GM12878 (cell line): ENCODE data around the gene PLEKHM2. TPM values are rescaled to one million over a fixed set of nuclear protein-coding genes. Genes with fewer than 3 reads are reported as not detected.

ENCODE experiments used
- ATAC-seq: fragments of 200-7000 bp; cut with Tn5 transposase; 3 replicates; pipeline ENCODE4 v1.9.1; 2020; ENCODE audit warnings: mild to moderate bottlenecking, moderate library complexity
- BruUV-seq: library from RNA; stranded (reverse); fragments of 400-500 nt; replicated peaks from 2 replicates; lab custom pipeline; 2021; lab: Mats Ljungman, UMichigan
- CTCF ChIA-PET: fragments of 300-600 bp; sonication (Branson Sonifier 250); formaldehyde crosslinking; extraction: SDS; loops from one replicate; lab custom pipeline; 2021; ENCODE audit warnings: inconsistent platforms; lab: Yijun Ruan, JAX
- POLR2A ChIA-PET: fragments of 350-600 bp; formaldehyde crosslinking; extraction: SDS; loops from one replicate; lab custom pipeline; 2021; ENCODE audit warnings: inconsistent platforms; lab: Charles Lee
- RAD21 ChIA-PET: fragments of 300-600 bp; sonication (Branson Sonifier 250); formaldehyde crosslinking; loops from one replicate; lab custom pipeline; 2023; ENCODE audit warnings: antibody characterized with exemption; ENCODE audit not compliant: unreplicated experiment; lab: Charles Lee
- SMC1A ChIA-PET: fragments of 300-600 bp; sonication (Branson Sonifier 250); formaldehyde crosslinking; loops from one replicate; lab custom pipeline; 2023; ENCODE audit not compliant: unreplicated experiment, uncharacterized antibody; lab: Charles Lee
- DNase-seq: peaks from one replicate; pipeline ENCODE4 v3.0.0-alpha.2; 2011; ENCODE audit warnings: low read depth, low spot score
- FAIRE-seq: peaks from 3 replicates; lab custom pipeline; 2011; peaks lifted over from hg19 to GRCh38; lab: Jason Lieb, UNC
- H2AFZ ChIP-seq: 2 replicates; pipeline ENCODE4 v1.6.0; 2011; ENCODE audit warnings: low read depth, low read length, control low read depth; ENCODE audit not compliant: control insufficient read depth
- H3K27ac ChIP-seq: 2 replicates; pipeline ENCODE4 v1.5.1; 2011; ENCODE audit warnings: control low read depth; ENCODE audit not compliant: control insufficient read depth, insufficient read depth
- H3K27me3 ChIP-seq, 2 experiments: replicated peaks in 1 of 2; 2 replicates each; pipeline versions ENCODE4 v1.6.0 to v1.6.1; 2011; ENCODE audit warnings: low read length in 1 of 2; ENCODE audit not compliant: control insufficient read depth in 2 of 2, insufficient read depth in 2 of 2
- H3K36me3 ChIP-seq, 2 experiments: 2 replicates each; pipeline ENCODE4 v1.5.1; 2011; ENCODE audit warnings: low read length in 1 of 2; ENCODE audit not compliant: control insufficient read depth in 2 of 2, insufficient read depth in 2 of 2
- H3K4me1 ChIP-seq: 2 replicates; pipeline ENCODE4 v1.6.1; 2011; ENCODE audit warnings: mild to moderate bottlenecking, low read length, moderate library complexity, mixed read lengths; ENCODE audit not compliant: control insufficient read depth, insufficient read depth
- H3K4me2 ChIP-seq: 2 replicates; pipeline ENCODE4 v1.6.0; 2011; ENCODE audit warnings: control low read depth; ENCODE audit not compliant: control insufficient read depth, insufficient read depth
- H3K4me3 ChIP-seq: fragments of 200-600 bp; sonication (generic); 2 replicates; pipeline ENCODE4 v1.5.1; 2016
- H3K79me2 ChIP-seq: 2 replicates; pipeline ENCODE4 v1.6.0; 2011; ENCODE audit warnings: low read length; ENCODE audit not compliant: control insufficient read depth, insufficient read depth
- H3K9ac ChIP-seq: 2 replicates; pipeline ENCODE4 v1.8.0; 2011; ENCODE audit warnings: low read length, control low read depth, mixed read lengths; ENCODE audit not compliant: control insufficient read depth, insufficient read depth
- H3K9me3 ChIP-seq: replicated peaks from 3 replicates; pipeline ENCODE4 v1.5.1; 2011; ENCODE audit warnings: mild to moderate bottlenecking, low read length; ENCODE audit not compliant: control insufficient read depth, insufficient read depth
- H4K20me1 ChIP-seq: 2 replicates; pipeline ENCODE4 v1.6.0; 2011; ENCODE audit not compliant: control insufficient read depth, insufficient read depth
- ATF7 ChIP-seq: fragments of 450-650 bp; IDR thresholded peaks from 2 replicates; pipeline ENCODE4 v1.6.1; 2016; ENCODE audit warnings: low read depth, mild to moderate bottlenecking
- BRCA1 ChIP-seq: IDR thresholded peaks from 2 replicates; pipeline ENCODE4 v1.6.1; 2011; ENCODE audit warnings: low read depth, low read length, improper control_type of control experiment
- CBX3 ChIP-seq: fragments of 200-600 bp; sonication (generic); IDR thresholded peaks from 2 replicates; pipeline ENCODE4 v1.6.1; 2016; ENCODE audit warnings: low read depth, borderline replicate concordance
- GATAD2B ChIP-seq: fragments of 450-650 bp; conservative IDR thresholded peaks from 2 replicates; pipeline ENCODE4 v1.6.1; 2017; ENCODE audit warnings: low read depth, mild to moderate bottlenecking, moderate library complexity
- NR2C2 ChIP-seq: IDR thresholded peaks from 2 replicates; pipeline ENCODE4 v1.6.1; 2011; ENCODE audit warnings: borderline replicate concordance, low read depth; ENCODE audit not compliant: control insufficient read depth, insufficient read length
- PML ChIP-seq: IDR thresholded peaks from 2 replicates; pipeline ENCODE4 v1.6.1; 2012; ENCODE audit warnings: low read length, inconsistent platforms
- POLR2AphosphoS5 ChIP-seq: IDR thresholded peaks from 2 replicates; pipeline ENCODE4 v1.6.1; 2011; ENCODE audit warnings: mild to moderate bottlenecking, low read length, inconsistent platforms
- SIN3A ChIP-seq: IDR thresholded peaks from 2 replicates; pipeline ENCODE4 v1.6.1; 2012; ENCODE audit warnings: low read depth, low read length, improper control_type of control experiment
- SMARCA5 ChIP-seq: fragments of 450-650 bp; IDR thresholded peaks from 2 replicates; pipeline ENCODE4 v1.6.1; 2017; ENCODE audit warnings: mild to moderate bottlenecking
- WGBS: methylation state at CpG from one replicate; pipeline ENCODE4 v1.1.6; 2016; ENCODE audit warnings: low lambda C conversion rate; ENCODE audit not compliant: insufficient replicate concordance, insufficient coverage; ENCODE audit errors: missing lambda C conversion rate; 5-methylcytosine and 5-hydroxymethylcytosine counted together
- in situ Hi-C: fragments of 300-500 bp; cut with MboI; formaldehyde crosslinking; loops from 9 replicates; pipeline ENCODE4 v1.14.3; 2018; ENCODE audit warnings: mixed read lengths
- intact Hi-C: fragments of 100-400 bp; cut with micrococcal nuclease; formaldehyde crosslinking; loops from one replicate; pipeline ENCODE4 v1.14.2; 2022; ENCODE audit not compliant: unreplicated experiment
- polyA plus RNA-seq, 11 experiments: library from polyadenylated mRNA; depleted of rRNA in 4 of 11; unstranded in 6 of 11; stranded (reverse) in 5 of 11; fragments of >200 nt; fragmentation: Nextera tagmentation in 4 of 11; fragmentation: Illumina TruSeq in 1 of 11; extraction: Ambion mirVana in 4 of 11; extraction: Trizol in 1 of 11; gene quantifications; 1 replicate in 1 of 11; 2 replicates in 10 of 11; pipeline versions ENCODE4 v1.2.1 to v1.2.3, GENCODE V29; 2011 to 2016; ENCODE audit warnings: inconsistent platforms in 2 of 11, missing spikeins in 2 of 11, low read depth in 1 of 11
- total RNA-seq, 4 experiments: library from RNA; depleted of rRNA in 3 of 4; stranded (reverse); fragments of >200 nt in 3 of 4; fragmentation: Illumina TruSeq in 1 of 4; extraction: Trizol in 1 of 4; gene quantifications; 2 replicates each; pipeline versions ENCODE4 v1.2.1 to v1.2.3, GENCODE V29; 2013 to 2021
- TF ChIP-seq, protein P1 (sequence below): IDR thresholded peaks from 2 replicates; pipeline ENCODE4 v1.6.1; 2011; ENCODE audit warnings: borderline replicate concordance, low read depth, mild to moderate bottlenecking, moderate library complexity, low read length; ENCODE audit not compliant: insufficient read depth, poor library complexity, severe bottlenecking
- TF ChIP-seq, protein P2 (sequence below): fragments of 450-650 bp; IDR thresholded peaks from 2 replicates; pipeline ENCODE4 v1.6.1; 2017; ENCODE audit warnings: antibody characterized with exemption, mild to moderate bottlenecking, moderate library complexity
- TF ChIP-seq, protein P3 (sequence below): fragments of 150-350 bp; IDR thresholded peaks from 2 replicates; pipeline ENCODE4 v1.6.1; 2014; ENCODE audit warnings: mild to moderate bottlenecking, low read depth, low read length

PLEKHM2 gene
- total and polyA plus RNA-seq, 10 of the 15 experiments (the other 5 are each of a cell fraction or from before 2014, with no cell fraction given): 0.37 to 55.2 (median 19.3) TPM

DNA sequence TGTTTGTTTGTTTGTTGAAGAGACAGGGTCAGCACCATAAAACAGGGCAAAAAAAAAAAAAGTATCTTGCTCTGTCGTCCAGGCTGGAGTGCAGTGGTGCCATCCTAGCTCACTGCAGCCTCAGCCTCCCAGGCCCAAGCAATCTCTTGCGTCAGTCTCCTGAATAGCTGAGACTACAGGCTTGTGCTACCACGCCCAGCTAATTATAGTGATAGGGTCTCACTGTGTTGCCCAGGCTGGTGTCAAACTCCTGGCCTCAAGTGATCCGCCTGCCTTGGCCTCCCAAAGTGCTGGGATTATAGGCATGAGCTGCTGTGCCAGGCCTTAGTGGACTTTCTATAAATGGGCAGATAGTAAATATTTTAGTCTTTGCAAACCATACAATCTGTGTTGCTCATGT is 47.7 kb upstream of the PLEKHM2 start:
- no peak overlapping the region for H3K27ac ChIP-seq
- no peak for FAIRE-seq
- H4K20me1 ChIP-seq: no peaks in the 10 kb centered on the region; the same call in 1 of the 2 replicates
- SMC1A ChIA-PET: interaction anchor here (1.5 kb wide), 1 partner anchor 9 kb away, joined by 7 read pairs; no protein-coding TSS in a partner anchor
- H3K4me3 ChIP-seq: no peak overlapping the region
- TF ChIP-seq PML: no peak
- TF ChIP-seq, protein P1, sequence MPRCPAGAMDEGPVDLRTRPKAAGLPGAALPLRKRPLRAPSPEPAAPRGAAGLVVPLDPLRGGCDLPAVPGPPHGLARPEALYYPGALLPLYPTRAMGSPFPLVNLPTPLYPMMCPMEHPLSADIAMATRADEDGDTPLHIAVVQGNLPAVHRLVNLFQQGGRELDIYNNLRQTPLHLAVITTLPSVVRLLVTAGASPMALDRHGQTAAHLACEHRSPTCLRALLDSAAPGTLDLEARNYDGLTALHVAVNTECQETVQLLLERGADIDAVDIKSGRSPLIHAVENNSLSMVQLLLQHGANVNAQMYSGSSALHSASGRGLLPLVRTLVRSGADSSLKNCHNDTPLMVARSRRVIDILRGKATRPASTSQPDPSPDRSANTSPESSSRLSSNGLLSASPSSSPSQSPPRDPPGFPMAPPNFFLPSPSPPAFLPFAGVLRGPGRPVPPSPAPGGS: no peak
- TF ChIP-seq ATF7: no peak
- H3K4me1 ChIP-seq: no peaks in the 10 kb centered on the region
- no peak overlapping the region for H3K4me2 ChIP-seq
- in situ Hi-C loops (no loop called here), intact Hi-C loops (no loop called here)
- peaks cover 11 to 31% of the 10 kb centered on the region in 2 experiments for H3K36me3 ChIP-seq
- DNase-seq: no peak
- H2AFZ ChIP-seq: no peak overlapping the region
- POLR2A ChIA-PET: no interaction called here
- no peaks in the 10 kb centered on the region for H3K9me3 ChIP-seq
- no peaks in the 10 kb centered on the region for H3K27me3 ChIP-seq
- no TSS peak for BruUV-seq
- no peak for ATAC-seq
- no peak overlapping the region for H3K9ac ChIP-seq
- RAD21 ChIA-PET: interaction anchor here (0.9 kb wide), 1 partner anchor 15 kb away, joined by 3 read pairs; no protein-coding TSS in a partner anchor
- WGBS: 97% methylated on average over 4 of the region's 4 CpGs
- CTCF ChIA-PET: no interaction called here
- H3K79me2 ChIP-seq: no peaks in the 10 kb centered on the region

DNA sequence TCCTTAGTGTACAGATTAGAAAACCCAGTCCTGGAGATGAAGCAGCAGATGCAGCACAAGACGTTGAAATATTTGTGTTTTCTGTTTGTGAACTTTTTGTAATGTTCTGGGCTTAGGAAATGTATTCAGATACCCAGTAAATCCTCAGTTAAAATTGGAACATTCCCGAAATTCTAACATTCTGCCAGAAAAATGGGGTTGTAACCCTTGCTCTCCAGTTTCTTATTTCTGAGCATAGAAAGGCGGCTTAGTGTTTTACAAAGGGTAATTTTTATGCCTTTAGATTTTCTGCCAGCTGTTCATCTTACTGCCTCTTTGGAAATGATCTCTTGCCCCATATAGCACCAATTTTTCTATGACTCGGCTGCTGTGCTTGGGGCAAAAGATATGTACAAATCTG is 46.3 kb upstream of the PLEKHM2 start:
- POLR2A ChIA-PET: no interaction called here
- ATAC-seq: no peak

More for the DNA sequence above, 46.3 kb upstream of the PLEKHM2 start:
- Histone ChIP-seq H3K36me3 (peaks cover 11 to 33% of the 10 kb centered on the region in 2 experiments), H2AFZ (no peak overlapping the region), H3K27me3 (no peaks in the 10 kb centered on the region), H4K20me1 (no peaks in the 10 kb centered on the region; the same call in 1 of the 2 replicates), H3K27ac (no peak overlapping the region), H3K79me2 (no peaks in the 10 kb centered on the region), H3K4me2 (no peak overlapping the region), H3K9ac (no peak overlapping the region), H3K4me1 (no peaks in the 10 kb centered on the region), H3K9me3 (no peaks in the 10 kb centered on the region), H3K4me3 (no peak overlapping the region)
- in situ Hi-C loops (no loop called here), intact Hi-C loops (no loop called here)
- ChIA-PET CTCF (no interaction called here), SMC1A (interaction anchor here (1.2 to 1.9 kb wide), 2 partner anchors 11 to 16 kb away, joined by 3 to 5 read pairs; no protein-coding TSS in a partner anchor), RAD21 (no interaction called here)
- 90% methylated on average over 4 of the region's 4 CpGs for WGBS
- DNase-seq (no peak), FAIRE-seq (no peak)
- TF ChIP-seq, protein P2, sequence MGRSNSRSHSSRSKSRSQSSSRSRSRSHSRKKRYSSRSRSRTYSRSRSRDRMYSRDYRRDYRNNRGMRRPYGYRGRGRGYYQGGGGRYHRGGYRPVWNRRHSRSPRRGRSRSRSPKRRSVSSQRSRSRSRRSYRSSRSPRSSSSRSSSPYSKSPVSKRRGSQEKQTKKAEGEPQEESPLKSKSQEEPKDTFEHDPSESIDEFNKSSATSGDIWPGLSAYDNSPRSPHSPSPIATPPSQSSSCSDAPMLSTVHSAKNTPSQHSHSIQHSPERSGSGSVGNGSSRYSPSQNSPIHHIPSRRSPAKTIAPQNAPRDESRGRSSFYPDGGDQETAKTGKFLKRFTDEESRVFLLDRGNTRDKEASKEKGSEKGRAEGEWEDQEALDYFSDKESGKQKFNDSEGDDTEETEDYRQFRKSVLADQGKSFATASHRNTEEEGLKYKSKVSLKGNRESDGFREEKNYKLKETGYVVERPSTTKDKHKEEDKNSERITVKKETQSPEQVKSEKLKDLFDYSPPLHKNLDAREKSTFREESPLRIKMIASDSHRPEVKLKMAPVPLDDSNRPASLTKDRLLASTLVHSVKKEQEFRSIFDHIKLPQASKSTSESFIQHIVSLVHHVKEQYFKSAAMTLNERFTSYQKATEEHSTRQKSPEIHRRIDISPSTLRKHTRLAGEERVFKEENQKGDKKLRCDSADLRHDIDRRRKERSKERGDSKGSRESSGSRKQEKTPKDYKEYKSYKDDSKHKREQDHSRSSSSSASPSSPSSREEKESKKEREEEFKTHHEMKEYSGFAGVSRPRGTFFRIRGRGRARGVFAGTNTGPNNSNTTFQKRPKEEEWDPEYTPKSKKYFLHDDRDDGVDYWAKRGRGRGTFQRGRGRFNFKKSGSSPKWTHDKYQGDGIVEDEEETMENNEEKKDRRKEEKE: no peak
- TF ChIP-seq BRCA1 (no peak), GATAD2B (no peak), POLR2AphosphoS5 (no peak), SMARCA5 (no peak), CBX3 (no peak), SIN3A (no peak), NR2C2 (no peak)
- TF ChIP-seq, protein P3, sequence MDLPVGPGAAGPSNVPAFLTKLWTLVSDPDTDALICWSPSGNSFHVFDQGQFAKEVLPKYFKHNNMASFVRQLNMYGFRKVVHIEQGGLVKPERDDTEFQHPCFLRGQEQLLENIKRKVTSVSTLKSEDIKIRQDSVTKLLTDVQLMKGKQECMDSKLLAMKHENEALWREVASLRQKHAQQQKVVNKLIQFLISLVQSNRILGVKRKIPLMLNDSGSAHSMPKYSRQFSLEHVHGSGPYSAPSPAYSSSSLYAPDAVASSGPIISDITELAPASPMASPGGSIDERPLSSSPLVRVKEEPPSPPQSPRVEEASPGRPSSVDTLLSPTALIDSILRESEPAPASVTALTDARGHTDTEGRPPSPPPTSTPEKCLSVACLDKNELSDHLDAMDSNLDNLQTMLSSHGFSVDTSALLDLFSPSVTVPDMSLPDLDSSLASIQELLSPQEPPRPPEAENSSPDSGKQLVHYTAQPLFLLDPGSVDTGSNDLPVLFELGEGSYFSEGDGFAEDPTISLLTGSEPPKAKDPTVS: no peak
- BruUV-seq: no TSS peak
